Ishikawa (cell line): ENCODE measurements around the gene SALL4.

Experiments used
- CREB1 ChIP-seq: IDR thresholded peaks from 2 replicates; pipeline ENCODE4 v1.6.1; 2012; ENCODE audit warnings: low read depth
- EGR1 ChIP-seq: IDR thresholded peaks from 2 replicates; pipeline ENCODE4 v1.6.1; 2012
- EP300 ChIP-seq: IDR thresholded peaks from 2 replicates; pipeline ENCODE4 v1.6.1; 2012; ENCODE audit warnings: borderline replicate concordance
- FOXM1 ChIP-seq: IDR thresholded peaks from 2 replicates; pipeline ENCODE4 v1.6.1; 2012; ENCODE audit warnings: low read depth, borderline replicate concordance
- NFIC ChIP-seq: IDR thresholded peaks from 2 replicates; pipeline ENCODE4 v1.6.1; 2012
- RAD21 ChIP-seq: IDR thresholded peaks from 2 replicates; pipeline ENCODE4 v1.6.1; 2012; ENCODE audit warnings: low read depth
- TAF1 ChIP-seq: IDR thresholded peaks from 2 replicates; pipeline ENCODE4 v1.6.1; 2012; ENCODE audit warnings: low read depth, mild to moderate bottlenecking
- ZBTB7A ChIP-seq: IDR thresholded peaks from 2 replicates; pipeline ENCODE4 v1.6.1; 2012; ENCODE audit warnings: low read depth
- TF ChIP-seq, protein P1 (sequence below): IDR thresholded peaks from 2 replicates; pipeline ENCODE4 v1.6.1; 2012
- TF ChIP-seq, protein P2 (sequence below): IDR thresholded peaks from 2 replicates; pipeline ENCODE4 v1.6.1; 2012; ENCODE audit warnings: low read depth, mild to moderate bottlenecking
- TF ChIP-seq, protein P3 (sequence below): IDR thresholded peaks from 2 replicates; pipeline ENCODE4 v1.6.1; 2012

DNA sequence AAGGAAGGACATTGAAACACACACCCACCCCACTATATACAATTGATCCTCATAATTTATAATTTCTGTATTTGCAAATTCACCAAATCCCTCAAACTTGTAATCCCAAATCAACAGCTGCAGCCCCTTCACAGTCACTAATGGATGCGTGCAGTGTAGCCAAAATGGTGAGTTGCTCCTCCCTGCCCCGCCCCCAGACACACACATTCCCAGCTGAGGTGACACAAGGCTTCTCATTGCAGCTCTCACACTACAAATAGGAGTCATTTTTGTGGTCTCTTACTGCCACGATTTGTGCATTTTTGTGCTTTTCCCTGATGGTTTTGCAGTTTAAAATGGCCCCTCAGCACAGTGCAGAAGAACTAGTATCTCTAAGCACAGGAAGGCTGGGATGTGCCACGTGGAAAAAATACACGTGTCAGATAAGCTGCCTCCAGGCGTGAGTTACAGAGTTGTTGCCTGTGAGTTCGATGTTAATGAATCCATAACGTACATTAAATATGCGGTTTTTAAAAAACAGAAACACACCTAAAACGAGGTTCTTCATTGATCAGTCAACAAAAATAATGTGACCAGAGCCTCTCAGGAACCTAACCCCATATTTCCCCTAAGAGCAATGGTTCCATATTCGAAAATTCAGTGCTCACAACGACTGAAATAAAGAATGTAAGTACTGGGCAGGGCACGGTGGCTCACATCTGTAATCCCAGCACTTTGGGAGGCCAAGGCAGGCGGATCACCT lies 42.4 kb downstream of the SALL4 start:
- no peak for TF ChIP-seq TAF1
- TF ChIP-seq EGR1, result no peak
- TF ChIP-seq, protein P1, sequence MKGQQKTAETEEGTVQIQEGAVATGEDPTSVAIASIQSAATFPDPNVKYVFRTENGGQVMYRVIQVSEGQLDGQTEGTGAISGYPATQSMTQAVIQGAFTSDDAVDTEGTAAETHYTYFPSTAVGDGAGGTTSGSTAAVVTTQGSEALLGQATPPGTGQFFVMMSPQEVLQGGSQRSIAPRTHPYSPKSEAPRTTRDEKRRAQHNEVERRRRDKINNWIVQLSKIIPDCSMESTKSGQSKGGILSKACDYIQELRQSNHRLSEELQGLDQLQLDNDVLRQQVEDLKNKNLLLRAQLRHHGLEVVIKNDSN, result no peak
- TF ChIP-seq NFIC, result no peak
- no peak for TF ChIP-seq EP300
- no peak for TF ChIP-seq RAD21
- TF ChIP-seq, protein P2, sequence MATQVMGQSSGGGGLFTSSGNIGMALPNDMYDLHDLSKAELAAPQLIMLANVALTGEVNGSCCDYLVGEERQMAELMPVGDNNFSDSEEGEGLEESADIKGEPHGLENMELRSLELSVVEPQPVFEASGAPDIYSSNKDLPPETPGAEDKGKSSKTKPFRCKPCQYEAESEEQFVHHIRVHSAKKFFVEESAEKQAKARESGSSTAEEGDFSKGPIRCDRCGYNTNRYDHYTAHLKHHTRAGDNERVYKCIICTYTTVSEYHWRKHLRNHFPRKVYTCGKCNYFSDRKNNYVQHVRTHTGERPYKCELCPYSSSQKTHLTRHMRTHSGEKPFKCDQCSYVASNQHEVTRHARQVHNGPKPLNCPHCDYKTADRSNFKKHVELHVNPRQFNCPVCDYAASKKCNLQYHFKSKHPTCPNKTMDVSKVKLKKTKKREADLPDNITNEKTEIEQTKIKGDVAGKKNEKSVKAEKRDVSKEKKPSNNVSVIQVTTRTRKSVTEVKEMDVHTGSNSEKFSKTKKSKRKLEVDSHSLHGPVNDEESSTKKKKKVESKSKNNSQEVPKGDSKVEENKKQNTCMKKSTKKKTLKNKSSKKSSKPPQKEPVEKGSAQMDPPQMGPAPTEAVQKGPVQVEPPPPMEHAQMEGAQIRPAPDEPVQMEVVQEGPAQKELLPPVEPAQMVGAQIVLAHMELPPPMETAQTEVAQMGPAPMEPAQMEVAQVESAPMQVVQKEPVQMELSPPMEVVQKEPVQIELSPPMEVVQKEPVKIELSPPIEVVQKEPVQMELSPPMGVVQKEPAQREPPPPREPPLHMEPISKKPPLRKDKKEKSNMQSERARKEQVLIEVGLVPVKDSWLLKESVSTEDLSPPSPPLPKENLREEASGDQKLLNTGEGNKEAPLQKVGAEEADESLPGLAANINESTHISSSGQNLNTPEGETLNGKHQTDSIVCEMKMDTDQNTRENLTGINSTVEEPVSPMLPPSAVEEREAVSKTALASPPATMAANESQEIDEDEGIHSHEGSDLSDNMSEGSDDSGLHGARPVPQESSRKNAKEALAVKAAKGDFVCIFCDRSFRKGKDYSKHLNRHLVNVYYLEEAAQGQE, result no peak
- TF ChIP-seq FOXM1, result no peak
- no peak for TF ChIP-seq CREB1
- TF ChIP-seq, protein P3, sequence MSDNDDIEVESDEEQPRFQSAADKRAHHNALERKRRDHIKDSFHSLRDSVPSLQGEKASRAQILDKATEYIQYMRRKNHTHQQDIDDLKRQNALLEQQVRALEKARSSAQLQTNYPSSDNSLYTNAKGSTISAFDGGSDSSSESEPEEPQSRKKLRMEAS, result no peak
- TF ChIP-seq ZBTB7A, result no peak
